ENCODE data around the gene CENPK.
A peak's percentile ranks its signal among the peaks of the same experiment; 100 is the strongest.
"Not testable (repeated sequence)": the region's sequence is repeated elsewhere in the genome, so short reads cannot be mapped to it uniquely, and the experiment has no call there.

CENPK gene

DNA sequence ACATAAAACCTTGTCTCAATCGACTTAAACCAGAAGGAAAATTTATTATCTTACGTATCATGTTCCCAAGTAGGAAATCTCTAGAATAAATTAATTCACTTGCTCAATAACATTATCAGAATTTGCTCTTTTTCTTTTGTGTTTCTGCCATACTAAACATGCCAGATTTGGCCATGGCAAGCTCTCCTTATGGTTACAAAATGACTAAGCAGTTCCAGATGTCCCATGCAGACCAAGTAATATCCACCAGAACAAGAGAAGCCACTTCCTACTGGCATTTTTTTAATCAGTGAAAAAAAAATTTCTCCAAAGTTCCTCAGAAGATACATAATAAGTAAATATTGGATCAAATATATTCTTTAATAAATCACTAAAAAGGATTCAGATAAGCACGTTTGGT lies 56.0 kb downstream of the CENPK start:
- no peak for DNase-seq (ENCODE audit: low read depth, low spot score)

DNA sequence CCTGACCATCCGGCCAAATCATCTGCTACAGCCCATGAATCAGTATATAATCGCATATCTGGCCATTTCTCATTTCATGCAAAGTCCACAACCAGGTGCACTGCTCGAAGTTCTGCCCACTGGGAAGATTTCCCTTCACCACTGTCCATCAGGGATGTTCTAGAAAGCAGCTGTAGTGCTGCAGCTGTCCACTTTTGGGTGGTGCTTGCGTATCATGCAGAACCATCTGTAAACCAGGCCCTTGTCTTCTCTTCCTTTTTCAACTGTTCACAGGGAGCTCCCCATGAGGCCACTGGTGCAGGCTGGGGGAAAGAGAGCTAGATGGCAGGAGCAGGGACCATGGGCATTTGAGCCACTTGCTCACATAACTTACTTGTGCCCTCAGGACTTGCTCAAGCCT lies 73.8 kb downstream of the CENPK start:
- no peak for DNase-seq (ENCODE audit: low read depth, low spot score)

DNA sequence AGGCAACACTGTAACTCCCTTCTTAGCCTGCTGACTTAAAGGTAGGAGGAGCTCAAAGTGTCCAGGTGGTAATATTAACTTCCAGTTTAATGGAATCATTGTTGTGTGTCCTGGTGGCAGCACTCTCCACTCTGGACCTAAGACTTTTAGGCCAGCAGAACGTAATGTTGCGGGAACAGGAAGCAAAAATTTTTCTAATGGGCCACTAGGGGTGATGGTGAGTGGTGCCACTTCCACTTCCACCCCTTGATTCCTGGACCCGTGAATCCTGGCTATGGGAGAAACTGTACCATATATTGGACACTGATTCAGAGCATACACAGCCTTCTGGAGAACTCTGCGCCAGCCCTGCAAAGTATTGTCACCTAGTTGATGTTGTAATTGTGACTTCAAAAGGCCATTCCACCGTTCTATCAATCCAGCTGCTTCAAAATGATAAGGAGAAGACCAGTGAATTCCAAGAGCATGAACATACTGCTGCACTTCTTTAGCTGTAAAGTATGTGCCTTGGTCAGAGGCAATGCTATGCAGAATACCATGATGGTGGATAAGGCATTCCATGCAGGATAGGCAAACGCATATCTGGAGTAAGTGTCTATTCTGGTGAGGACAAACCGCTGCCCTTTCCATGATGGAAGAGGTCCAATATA lies 74.8 kb downstream of the CENPK start:
- not testable (repeated sequence) for DNase-seq (ENCODE audit: low read depth, low spot score)

DNA sequence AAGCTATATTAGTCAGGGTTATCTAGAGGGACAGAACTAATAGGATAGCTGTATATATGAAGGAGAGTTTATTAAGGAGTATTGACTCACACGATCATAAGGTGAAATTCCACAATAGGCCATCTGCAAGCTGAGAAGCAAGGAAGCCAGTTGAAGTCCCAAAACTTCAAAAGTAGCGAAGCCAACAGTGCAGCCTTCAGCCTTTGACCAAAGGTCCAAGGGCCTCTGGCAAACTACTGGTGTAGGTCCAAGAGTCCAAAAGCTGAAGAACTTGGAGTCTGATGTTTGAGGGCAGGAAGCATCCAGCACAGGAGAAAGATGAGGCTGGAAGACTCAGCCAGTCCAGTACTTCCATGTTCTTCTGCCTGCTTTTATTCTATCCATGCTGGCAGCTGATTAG lies 76.2 kb downstream of the CENPK start:
- not testable (repeated sequence) for DNase-seq (ENCODE audit: low read depth, low spot score)

DNA sequence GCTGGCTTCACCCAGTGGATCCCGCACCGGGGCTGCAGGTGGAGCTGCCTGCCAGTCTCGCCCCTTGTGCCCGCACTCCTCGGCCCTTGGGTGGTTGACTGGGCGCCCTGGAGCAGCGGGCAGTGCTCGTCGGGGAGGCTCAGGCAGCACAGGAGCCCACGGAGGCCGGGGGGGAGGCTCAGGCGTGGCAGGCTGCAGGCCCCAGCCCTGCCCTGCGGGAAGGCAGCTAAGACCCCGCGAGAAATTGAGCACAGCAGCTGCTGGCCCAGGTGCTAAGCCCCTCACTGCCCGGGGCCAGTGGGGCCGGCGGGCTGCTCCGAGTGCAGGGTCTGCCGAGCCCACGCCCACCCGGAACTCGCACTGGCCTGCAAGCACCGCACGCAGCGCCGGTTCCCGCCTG lies 77.6 kb downstream of the CENPK start:
- no peak for DNase-seq (ENCODE audit: low read depth, low spot score)

- DNase-seq (ENCODE audit: low read depth, low spot score): no peak
Measured at GRCh38 chr5:65483546-65484346, 79.2 kb downstream of the CENPK start.

GRCh38 chr5:65482736-65483545 lies 80.0 kb downstream of the CENPK start:
- no peak for DNase-seq (ENCODE audit: low read depth, low spot score)

- no peak for DNase-seq (ENCODE audit: low read depth, low spot score)
Measured at GRCh38 chr5:65482296-65482735, 80.7 kb downstream of the CENPK start.

DNA sequence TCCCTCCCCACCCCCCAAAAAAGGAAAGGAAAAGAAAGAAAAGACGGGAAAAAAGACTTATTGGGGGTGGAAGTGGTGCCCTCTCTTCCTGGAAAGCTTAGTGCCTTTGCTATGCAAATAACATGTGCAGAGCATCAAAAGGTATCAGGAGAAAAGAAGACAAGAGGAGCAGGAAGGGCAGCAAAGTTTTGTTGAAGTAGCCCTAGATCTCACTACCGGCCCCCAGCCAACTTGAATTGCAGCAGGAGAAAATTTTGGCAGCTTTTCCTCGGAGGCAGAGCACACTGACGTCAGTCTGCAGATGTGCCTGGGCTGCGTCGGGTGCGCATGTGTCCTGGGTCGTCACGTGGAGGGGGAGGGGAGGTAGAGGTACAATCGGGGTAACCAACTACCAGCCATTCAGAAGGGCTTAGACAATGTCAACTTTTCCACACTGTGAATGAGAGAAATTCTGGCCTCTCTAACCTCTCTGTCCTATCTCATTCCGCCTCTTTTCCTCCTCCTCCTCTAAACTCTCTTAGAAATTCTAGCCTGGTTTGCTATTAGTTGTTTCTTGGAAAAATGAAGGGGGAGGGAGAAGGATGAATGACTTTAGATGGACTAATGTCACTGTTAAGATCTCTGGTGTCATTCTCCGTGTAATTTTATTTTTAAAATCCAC lies 81.2 kb downstream of the CENPK start, which contains the start of gene ADAMTS6:
Gene ADAMTS6, minus strand, starts transcription at position 286 of the 661 bp plus-strand sequence. CDS start 8,247 bp downstream, outside the sequence.
- peak; percentile 34 for DNase-seq (ENCODE audit: low read depth, low spot score)

DNA sequence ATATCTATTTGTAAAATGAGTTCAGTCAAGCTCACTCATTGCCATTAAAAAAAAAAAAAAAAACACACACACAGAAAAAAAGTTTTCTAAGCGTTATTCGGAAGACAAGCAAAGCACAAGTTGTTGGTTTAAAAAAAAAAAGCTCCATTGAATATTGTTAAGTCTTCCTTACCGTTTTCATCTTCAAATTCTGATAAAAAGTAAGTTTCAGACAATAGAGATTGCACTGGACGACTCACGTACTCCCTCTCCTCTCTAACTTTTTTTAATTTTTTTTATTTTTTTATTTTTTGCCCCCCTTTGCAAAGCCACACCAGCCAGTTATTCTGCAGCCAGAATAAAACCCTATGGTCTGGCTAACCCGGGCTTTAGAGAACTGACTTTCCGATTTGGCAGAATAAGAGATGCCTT lies 81.8 kb downstream of the CENPK start:
- DNase-seq (ENCODE audit: low read depth, low spot score): no peak

GRCh38 chr5:65480306-65480865 lies 82.6 kb downstream of the CENPK start:
- DNase-seq (ENCODE audit: low read depth, low spot score): no peak

DNA sequence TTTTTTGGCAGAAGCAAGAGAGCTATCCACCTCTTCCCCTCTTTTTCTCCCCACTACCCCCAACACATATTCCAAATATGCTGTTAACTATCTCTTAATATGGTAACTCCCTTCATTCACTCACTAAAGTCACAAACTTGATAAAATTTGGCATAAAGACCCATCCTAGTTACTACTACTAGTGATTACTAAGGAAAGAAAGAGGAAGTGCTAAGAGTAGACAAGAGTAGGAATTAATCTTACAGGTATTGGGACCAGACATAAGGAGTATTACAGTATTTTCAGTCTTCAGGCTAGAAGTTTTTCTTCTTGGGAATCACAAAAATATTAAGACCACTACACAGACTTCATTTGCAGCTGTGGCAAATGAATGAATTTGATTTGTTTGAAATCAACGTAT lies 83.4 kb downstream of the CENPK start:
- no peak for DNase-seq (ENCODE audit: low read depth, low spot score)

DNA sequence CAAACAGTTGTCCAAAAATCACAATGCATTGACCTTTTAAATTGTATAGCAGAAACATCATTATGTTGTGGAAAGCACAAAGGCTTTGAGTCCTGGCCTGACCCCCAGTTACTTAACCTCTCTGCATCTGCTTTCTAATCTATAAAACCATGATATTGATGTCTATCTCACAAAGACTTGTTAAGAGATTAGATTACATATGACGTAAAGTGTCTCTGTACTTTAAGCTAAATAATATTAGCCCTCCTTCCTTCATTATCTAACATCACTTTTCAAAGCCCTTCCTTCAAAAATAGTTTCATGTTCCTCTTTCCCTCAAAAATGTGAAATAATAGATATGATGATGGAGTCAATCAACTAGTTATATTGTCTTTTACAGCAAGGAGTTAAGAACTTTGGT lies 84.6 kb downstream of the CENPK start:
- DNase-seq (ENCODE audit: low read depth, low spot score): no peak

DNA sequence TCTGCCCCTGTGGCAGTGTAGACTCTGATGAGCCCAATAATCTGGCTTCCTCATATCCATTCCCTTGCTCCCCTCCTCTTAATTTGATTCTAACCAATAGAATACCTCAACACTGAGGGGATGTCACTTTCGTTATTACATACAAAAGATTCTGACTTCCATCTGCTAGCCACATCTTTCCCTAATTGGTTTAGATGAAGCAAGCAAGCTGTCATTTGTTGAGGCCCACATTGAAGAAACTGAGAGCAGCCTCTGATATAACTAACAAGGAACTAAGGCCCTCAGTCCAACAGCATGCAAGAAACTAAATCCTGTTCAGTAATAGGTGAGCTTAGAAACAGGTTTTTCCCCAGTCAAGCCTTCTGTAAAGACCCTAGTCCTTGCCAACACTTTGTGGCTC lies 87.1 kb downstream of the CENPK start:
- no peak for DNase-seq (ENCODE audit: low read depth, low spot score)

GRCh38 chr5:65475336-65475735 lies 87.6 kb downstream of the CENPK start:
- no peak for DNase-seq (ENCODE audit: low read depth, low spot score)

DNA sequence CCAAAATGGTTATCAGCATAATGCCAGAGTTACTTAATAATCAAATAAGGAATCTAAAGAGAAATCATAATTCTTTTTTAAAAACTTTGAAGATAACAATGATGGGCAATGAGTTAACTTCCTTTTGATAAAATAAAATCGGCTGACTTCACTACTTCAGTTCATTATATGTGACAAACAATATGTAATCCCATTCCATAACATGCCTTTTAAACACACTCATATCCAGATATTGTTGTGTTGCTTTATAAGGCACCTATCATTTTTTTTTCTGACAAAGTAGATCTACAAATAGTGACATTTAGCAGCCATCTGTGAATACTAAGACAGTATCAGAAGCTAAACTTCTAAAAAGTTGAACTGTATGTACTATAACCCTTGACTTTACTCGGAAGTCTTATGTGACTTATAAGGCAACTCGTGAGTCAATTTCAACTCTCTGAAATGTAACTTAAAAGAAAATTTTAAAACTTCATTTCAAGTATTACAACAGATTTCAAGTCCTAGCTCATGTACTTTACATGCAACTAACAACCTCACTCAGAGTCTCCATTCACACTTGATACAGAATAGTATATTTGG lies 88.7 kb downstream of the CENPK start:
- no peak for DNase-seq (ENCODE audit: low read depth, low spot score)

DNA sequence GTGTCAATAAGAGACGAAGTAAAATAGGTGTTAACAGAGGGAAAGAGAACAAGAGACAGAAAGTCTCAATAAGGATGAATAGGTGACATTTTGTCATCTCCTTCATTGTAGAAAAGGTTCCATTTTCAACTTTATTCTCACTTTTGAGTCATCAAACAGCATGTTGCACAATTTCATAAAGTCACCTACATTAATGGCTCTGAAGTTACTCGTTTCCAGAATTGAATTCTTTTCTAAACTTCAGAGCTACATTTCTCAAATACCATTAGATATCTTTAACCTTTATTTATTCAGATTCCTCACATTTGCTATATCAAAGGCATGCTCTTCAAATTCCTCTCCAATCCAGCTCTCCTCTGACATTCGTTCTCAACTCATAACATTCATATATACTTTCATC lies 94.3 kb downstream of the CENPK start:
- no peak for DNase-seq (ENCODE audit: low read depth, low spot score)
